ENCODE results near the gene CANX. TPM values are rescaled to one million over a fixed set of nuclear protein-coding genes. Genes with fewer than 3 reads are reported as not detected.

CANX gene
- total and polyA plus RNA-seq, 9 donors = 176 to 688 (median 573) TPM

DNA sequence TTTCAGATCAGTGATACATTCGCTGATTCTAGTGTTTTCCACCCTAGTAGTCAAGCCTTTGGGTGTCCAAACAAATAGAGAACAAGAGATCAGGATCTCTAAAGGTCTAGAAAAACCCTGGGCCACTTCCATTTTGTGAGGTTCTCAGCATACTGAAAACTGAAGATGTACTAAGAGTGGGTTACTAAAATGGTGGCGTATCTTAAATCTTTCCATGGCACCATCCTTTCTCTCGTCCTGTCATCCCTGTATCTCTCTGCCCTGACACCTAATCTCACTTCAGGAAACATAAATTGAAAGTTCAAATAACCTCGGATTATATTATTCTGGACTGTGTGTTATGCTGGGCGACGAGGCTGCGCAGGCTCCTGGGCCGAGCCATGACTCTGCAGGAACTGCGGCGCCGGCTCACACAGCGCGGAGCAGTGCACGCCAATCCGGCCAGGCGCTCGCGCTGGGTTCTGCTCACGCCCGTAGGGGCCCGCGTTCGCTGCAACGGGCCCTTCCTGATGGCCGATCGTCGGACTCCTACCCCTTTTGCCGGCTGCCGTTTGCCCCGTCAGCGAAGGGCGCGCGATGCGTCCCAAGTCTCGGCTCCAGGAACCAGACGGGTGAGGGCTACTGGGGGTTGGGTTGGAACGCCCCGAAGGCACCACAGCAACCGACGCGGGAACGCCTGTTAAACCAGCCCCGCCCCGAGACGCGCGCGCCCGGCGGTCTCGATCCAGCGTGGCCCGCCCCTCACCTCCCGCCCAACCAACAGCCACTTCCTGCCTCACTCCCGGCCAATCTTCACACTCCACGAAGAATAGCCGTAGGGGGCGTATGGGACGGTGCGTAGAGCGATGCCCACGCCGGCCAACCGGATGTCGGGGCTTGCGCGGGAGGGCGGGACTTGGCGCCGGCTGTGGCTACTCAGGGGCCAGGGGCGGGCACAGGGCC, 503 bp upstream of the CANX start:
- peak; percentile 98 to 99 (median 99) for DNase-seq
- WGBS, 3 donors = 1 to 2% (median 2%) methylated on average over 54 to 72 of the region's 72 CpGs
- Histone ChIP-seq H3K9me3 (no peaks in the 10 kb centered on the region), H3K36me3 (no peaks in the 10 kb centered on the region), H3K27ac (peak overlapping the region; percentile 22 to 94), H3K27me3 (no peaks in the 10 kb centered on the region), H3K4me1 (ENCODE audit: insufficient read depth) (peaks cover 9% of the 10 kb centered on the region), H3K4me3 (peak overlapping the region; percentile 91)
- no peak for TF ChIP-seq EP300 (IDR thresholded peaks at IDR 0.05)
- TF ChIP-seq, protein P1, sequence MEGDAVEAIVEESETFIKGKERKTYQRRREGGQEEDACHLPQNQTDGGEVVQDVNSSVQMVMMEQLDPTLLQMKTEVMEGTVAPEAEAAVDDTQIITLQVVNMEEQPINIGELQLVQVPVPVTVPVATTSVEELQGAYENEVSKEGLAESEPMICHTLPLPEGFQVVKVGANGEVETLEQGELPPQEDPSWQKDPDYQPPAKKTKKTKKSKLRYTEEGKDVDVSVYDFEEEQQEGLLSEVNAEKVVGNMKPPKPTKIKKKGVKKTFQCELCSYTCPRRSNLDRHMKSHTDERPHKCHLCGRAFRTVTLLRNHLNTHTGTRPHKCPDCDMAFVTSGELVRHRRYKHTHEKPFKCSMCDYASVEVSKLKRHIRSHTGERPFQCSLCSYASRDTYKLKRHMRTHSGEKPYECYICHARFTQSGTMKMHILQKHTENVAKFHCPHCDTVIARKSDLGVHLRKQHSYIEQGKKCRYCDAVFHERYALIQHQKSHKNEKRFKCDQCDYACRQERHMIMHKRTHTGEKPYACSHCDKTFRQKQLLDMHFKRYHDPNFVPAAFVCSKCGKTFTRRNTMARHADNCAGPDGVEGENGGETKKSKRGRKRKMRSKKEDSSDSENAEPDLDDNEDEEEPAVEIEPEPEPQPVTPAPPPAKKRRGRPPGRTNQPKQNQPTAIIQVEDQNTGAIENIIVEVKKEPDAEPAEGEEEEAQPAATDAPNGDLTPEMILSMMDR (IDR thresholded peaks at IDR 0.05) = peak in 1 of 3 donors; percentile 13
- peak; percentile 71 for TF ChIP-seq POLR2A (IDR thresholded peaks at IDR 0.05)
- intact Hi-C loops (cut with DNase I) = loop anchor here in 1 of 4 donors (2.0 kb wide), 1 partner anchor 35 kb away; the partner anchor contains the start of gene MAML1

DNA sequence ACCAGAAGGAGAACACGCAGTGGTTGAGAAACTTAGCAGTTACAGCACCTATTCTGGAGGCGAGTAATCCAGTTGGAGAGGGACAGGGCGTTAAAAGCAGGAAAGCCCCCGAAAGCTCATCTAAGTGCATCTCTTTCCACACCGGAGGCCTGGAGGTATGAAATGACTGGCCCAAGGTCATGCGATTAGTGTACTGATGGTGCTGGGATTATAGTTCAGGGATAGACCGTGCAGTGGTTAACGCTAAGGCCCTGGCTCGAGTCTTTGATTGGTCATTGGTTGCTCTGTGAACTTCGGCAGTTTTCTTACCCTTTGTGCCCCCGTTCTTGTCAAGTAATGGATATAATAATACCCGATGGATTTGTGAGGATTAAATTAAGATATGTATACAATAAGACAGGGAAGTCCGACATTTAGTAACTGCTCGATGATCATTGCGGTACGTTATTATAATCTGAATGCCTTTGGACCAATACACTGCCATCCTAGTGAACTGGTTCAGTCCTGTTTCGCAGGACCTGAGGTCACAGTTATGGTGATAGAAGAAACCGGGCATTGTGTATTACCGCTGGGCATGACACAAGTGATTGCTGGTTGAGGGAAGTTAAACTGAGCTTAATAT, 960 bp downstream of the CANX start:
- Histone ChIP-seq H3K27ac (peak overlapping the region; percentile 75 to 94), H3K27me3 (no peaks in the 10 kb centered on the region), H3K4me1 (ENCODE audit: insufficient read depth) (peaks cover 10% of the 10 kb centered on the region), H3K36me3 (no peaks in the 10 kb centered on the region), H3K4me3 (peak overlapping the region; percentile 91), H3K9me3 (no peaks in the 10 kb centered on the region)
- intact Hi-C loops (cut with DNase I) = loop anchor here in 1 of 4 donors (2.0 kb wide), 1 partner anchor 33 kb away; the partner anchor contains the start of gene MAML1
- 1% methylated on average over 19 of the region's 19 CpGs for WGBS, 3 donors
- TF ChIP-seq, protein P1 (IDR thresholded peaks at IDR 0.05) = no peak
- no peak for TF ChIP-seq EP300 (IDR thresholded peaks at IDR 0.05)
- TF ChIP-seq POLR2A (IDR thresholded peaks at IDR 0.05) = no peak
- DNase-seq = no peak

- intact Hi-C loops (cut with DNase I) = no loop called here
- Histone ChIP-seq H3K4me3 (peak overlapping the region; percentile 91), H3K36me3 (no peaks in the 10 kb centered on the region), H3K4me1 (ENCODE audit: insufficient read depth) (peaks cover 10% of the 10 kb centered on the region), H3K9me3 (no peaks in the 10 kb centered on the region), H3K27me3 (no peaks in the 10 kb centered on the region), H3K27ac (no peak overlapping the region)
- no peak for TF ChIP-seq EP300 (IDR thresholded peaks at IDR 0.05)
- TF ChIP-seq, protein P1 (IDR thresholded peaks at IDR 0.05) = no peak
- no peak for TF ChIP-seq POLR2A (IDR thresholded peaks at IDR 0.05)
- no peak for DNase-seq
- WGBS, 3 donors = 32 to 39% (median 32%) methylated on average over 7 of the region's 7 CpGs
Measured at GRCh38 chr5:179700401-179700918, 1.7 kb downstream of the CANX start.

GRCh38 chr5:179716286-179716685, 17.5 kb downstream of the CANX start:
- Histone ChIP-seq H3K4me3 (no peak overlapping the region), H3K4me1 (ENCODE audit: insufficient read depth) (no peaks in the 10 kb centered on the region), H3K36me3 (no peaks in the 10 kb centered on the region), H3K27me3 (no peaks in the 10 kb centered on the region), H3K9me3 (no peaks in the 10 kb centered on the region), H3K27ac (no peak overlapping the region)
- TF ChIP-seq EP300 (IDR thresholded peaks at IDR 0.05) = no peak
- TF ChIP-seq, protein P1 (IDR thresholded peaks at IDR 0.05) = no peak
- no peak for TF ChIP-seq POLR2A (IDR thresholded peaks at IDR 0.05)
- 85 to 91% (median 90%) methylated on average over 1 of the region's 1 CpG for WGBS, 3 donors
- no peak for DNase-seq
- intact Hi-C loops (cut with DNase I) = no loop called here

Data from ovary (tissue), 9 donors.